ENCODE measurements around the gene ATP5F1A. TPM values are rescaled to one million over a fixed set of nuclear protein-coding genes. Genes with fewer than 3 reads are reported as not detected.

ATP5F1A gene
- total RNA-seq, 3 donors from 2014 or later: 357 to 408 (median 391) TPM

GRCh38 chr18:46031741-46032140 lies 66.4 kb downstream of the ATP5F1A start:
- Histone ChIP-seq H3K4me3 (no peak overlapping the region), H3K27ac (no peak overlapping the region), H3K4me1 (no peaks in the 10 kb centered on the region), H3K27me3 (no peaks in the 10 kb centered on the region), H3K9me3 (no peaks in the 10 kb centered on the region), H3K36me3 (no peaks in the 10 kb centered on the region)
- no peak for DNase-seq (ENCODE audit: low spot score in 2 of 2)
- TF ChIP-seq POLR2AphosphoS5 (IDR thresholded peaks at IDR 0.05) (no peak), POLR2A (IDR thresholded peaks at IDR 0.05) (no peak), CTCF (IDR thresholded peaks at IDR 0.05) (no peak)
- intact Hi-C loops (cut with DNase I; ENCODE audit: low total_unique reads): no loop called here

Other genes with a start within 250 kb of the ATP5F1A start
- gene EPG5, start 131.0 kb downstream of the ATP5F1A start, total RNA-seq: 10 to 100 TPM; 38.7 to 64.5 (median 48.8) TPM
- 10 to 100 TPM in 2 of 3 donors, 1 to 10 TPM in 1; 6.4 to 22.2 (median 14.7) TPM for gene PSTPIP2, start 26.0 kb downstream of the ATP5F1A start, total RNA-seq
- 10 to 100 TPM; 44.9 to 62.6 (median 52.6) TPM for gene HAUS1, start 6.1 kb upstream of the ATP5F1A start, total RNA-seq

Measured in breast epithelium (tissue), 4 donors.